ENCODE measurements around the gene PRKAR2A.
A peak's percentile ranks its signal among the peaks of the same experiment; 100 is the strongest.
"Not testable (repeated sequence)": the region's sequence is repeated elsewhere in the genome, so short reads cannot be mapped to it uniquely, and the experiment has no call there.

The PRKAR2A gene

GRCh38 chr3:48776854-48777253 is 70.8 kb downstream of the PRKAR2A start:
- DNase-seq: no peak

- DNase-seq: no peak
Observed at GRCh38 chr3:48770192-48770502, 77.5 kb downstream of the PRKAR2A start.

- DNase-seq: peak; percentile 7
Observed at GRCh38 chr3:48765376-48765775, 82.3 kb downstream of the PRKAR2A start.

GRCh38 chr3:48762816-48763215 is 84.9 kb downstream of the PRKAR2A start:
- DNase-seq: no peak

- not testable (repeated sequence) for DNase-seq
Observed at GRCh38 chr3:48759991-48760540, 87.6 kb downstream of the PRKAR2A start.

- not testable (repeated sequence) for DNase-seq
Observed at GRCh38 chr3:48759531-48759930, 88.1 kb downstream of the PRKAR2A start.

- DNase-seq: no peak
Observed at GRCh38 chr3:48759071-48759470, 88.6 kb downstream of the PRKAR2A start.

- DNase-seq: no peak
Observed at GRCh38 chr3:48756640-48757039, 91.0 kb downstream of the PRKAR2A start.

GRCh38 chr3:48750856-48751255 is 96.8 kb downstream of the PRKAR2A start:
- no peak for DNase-seq

GRCh38 chr3:48748754-48749153 is 98.9 kb downstream of the PRKAR2A start:
- no peak for DNase-seq

GRCh38 chr3:48747706-48748105 is 100.0 kb downstream of the PRKAR2A start:
- DNase-seq: no peak

- DNase-seq: no peak
Observed at GRCh38 chr3:48747015-48747615, 100.6 kb downstream of the PRKAR2A start.

GRCh38 chr3:48743773-48744172 is 103.9 kb downstream of the PRKAR2A start:
- no peak for DNase-seq

- not testable (repeated sequence) for DNase-seq
Observed at GRCh38 chr3:48741226-48741625, 106.4 kb downstream of the PRKAR2A start.

GRCh38 chr3:48739955-48740823 is 107.5 kb downstream of the PRKAR2A start:
- peak; percentile 72 for DNase-seq

GRCh38 chr3:48739617-48739954 is 108.1 kb downstream of the PRKAR2A start:
- no peak for DNase-seq

GRCh38 chr3:48738926-48739616 is 108.6 kb downstream of the PRKAR2A start:
- DNase-seq: no peak

GRCh38 chr3:48738144-48738536 is 109.5 kb downstream of the PRKAR2A start:
- DNase-seq: no peak

GRCh38 chr3:48735075-48735767 is 112.5 kb downstream of the PRKAR2A start:
- DNase-seq: peak; percentile 24

GRCh38 chr3:48734541-48734940 is 113.1 kb downstream of the PRKAR2A start:
- DNase-seq: not testable (repeated sequence)

- not testable (repeated sequence) for DNase-seq
Observed at GRCh38 chr3:48733752-48734518, 113.7 kb downstream of the PRKAR2A start.

- DNase-seq: no peak
Observed at GRCh38 chr3:48727511-48727910, 120.2 kb downstream of the PRKAR2A start.

Data from RPMI8226 (cell line).